Mucosa of descending colon (tissue), 3 donors: ENCODE results near the gene PHKB. TPM values are rescaled to one million over a fixed set of nuclear protein-coding genes. Genes with fewer than 3 reads are reported as not detected.

Experiments used
- ATAC-seq: fragments of 200-7000 bp; cut with Tn5 transposase; one replicate; pipeline ENCODE4 v1.9.1; 2020; ENCODE audit warnings: mild to moderate bottlenecking, moderate library complexity
- DNase-seq, 3 donors: peaks; one replicate each; pipeline ENCODE4 v3.0.0-alpha.2; 2020
- H3K36me3 ChIP-seq: fragments of 200-600 bp; one replicate; pipeline ENCODE4 v1.8.0; 2021; ENCODE audit warnings: low read depth, mild to moderate bottlenecking
- H3K4me1 ChIP-seq: fragments of 200-600 bp; one replicate; pipeline ENCODE4 v1.8.0; 2021; ENCODE audit warnings: low read depth, mild to moderate bottlenecking
- H3K4me3 ChIP-seq: fragments of 200-600 bp; one replicate; pipeline ENCODE4 v1.8.0; 2021; ENCODE audit warnings: mild to moderate bottlenecking
- H3K9me3 ChIP-seq: fragments of 200-600 bp; one replicate; pipeline ENCODE4 v1.8.0; 2021; ENCODE audit warnings: mild to moderate bottlenecking
- intact Hi-C, 2 donors: fragments of 100-400 bp; cut with DNase I in 1 of 2; cut with micrococcal nuclease in 1 of 2; formaldehyde crosslinking; loops; one replicate each; pipeline versions ENCODE4 v1.11.0 to v1.11.1; 2022; cut with DNase I, micrococcal nuclease
- total RNA-seq, 3 donors: library from RNA; stranded (reverse); fragmentation: NEBNext Ultra II Directional in 2 of 3; extraction: Animal tissue kit (Norgen Biotek cat#: 25700) in 2 of 3; gene quantifications; one replicate each; pipeline versions ENCODE4 v1.2.1 to v1.2.4, GENCODE V29; 2021 to 2023
- TF ChIP-seq, protein P1 (sequence below): fragments of 200-600 bp; IDR thresholded peaks from one replicate; pipeline ENCODE4 v1.8.0; 2022; ENCODE audit warnings: antibody characterized with exemption, mild to moderate bottlenecking
- donor health status: DM: no; HTN: no; CAD: no; lungs with moderate emphysema.
- donor health status: DM: no; HTN: no; CAD: no.
- donor health status: DM: no; HTN: yes; CAD: no.

The PHKB gene
- total RNA-seq, 3 donors from 2014 or later, result 67.8 to 101 (median 81.4) TPM

- H3K4me1 ChIP-seq, result no peaks in the 10 kb centered on the region
- no peaks in the 10 kb centered on the region for H3K9me3 ChIP-seq
- TF ChIP-seq, protein P1, sequence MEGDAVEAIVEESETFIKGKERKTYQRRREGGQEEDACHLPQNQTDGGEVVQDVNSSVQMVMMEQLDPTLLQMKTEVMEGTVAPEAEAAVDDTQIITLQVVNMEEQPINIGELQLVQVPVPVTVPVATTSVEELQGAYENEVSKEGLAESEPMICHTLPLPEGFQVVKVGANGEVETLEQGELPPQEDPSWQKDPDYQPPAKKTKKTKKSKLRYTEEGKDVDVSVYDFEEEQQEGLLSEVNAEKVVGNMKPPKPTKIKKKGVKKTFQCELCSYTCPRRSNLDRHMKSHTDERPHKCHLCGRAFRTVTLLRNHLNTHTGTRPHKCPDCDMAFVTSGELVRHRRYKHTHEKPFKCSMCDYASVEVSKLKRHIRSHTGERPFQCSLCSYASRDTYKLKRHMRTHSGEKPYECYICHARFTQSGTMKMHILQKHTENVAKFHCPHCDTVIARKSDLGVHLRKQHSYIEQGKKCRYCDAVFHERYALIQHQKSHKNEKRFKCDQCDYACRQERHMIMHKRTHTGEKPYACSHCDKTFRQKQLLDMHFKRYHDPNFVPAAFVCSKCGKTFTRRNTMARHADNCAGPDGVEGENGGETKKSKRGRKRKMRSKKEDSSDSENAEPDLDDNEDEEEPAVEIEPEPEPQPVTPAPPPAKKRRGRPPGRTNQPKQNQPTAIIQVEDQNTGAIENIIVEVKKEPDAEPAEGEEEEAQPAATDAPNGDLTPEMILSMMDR, result no peak
- no peak for DNase-seq
- intact Hi-C loops, result no loop called here
- ATAC-seq, result no peak
- H3K36me3 ChIP-seq, result no peaks in the 10 kb centered on the region
- H3K4me3 ChIP-seq, result no peak overlapping the region
These were observed 59.0 kb downstream of the PHKB start for GRCh38 chr16:47519996-47520679.

- Histone ChIP-seq H3K9me3 (no peaks in the 10 kb centered on the region), H3K4me3 (no peak overlapping the region), H3K36me3 (no peaks in the 10 kb centered on the region), H3K4me1 (no peaks in the 10 kb centered on the region)
- ATAC-seq, result peak; percentile 64
- intact Hi-C loops, result no loop called here
- TF ChIP-seq, protein P1, result no peak
- no peak for DNase-seq
These were observed 62.3 kb downstream of the PHKB start for GRCh38 chr16:47523342-47524006.

GRCh38 chr16:47524007-47524405 is 62.9 kb downstream of the PHKB start:
- H3K9me3 ChIP-seq, result no peaks in the 10 kb centered on the region
- no peaks in the 10 kb centered on the region for H3K36me3 ChIP-seq
- no peak for ATAC-seq
- intact Hi-C loops, result no loop called here
- no peaks in the 10 kb centered on the region for H3K4me1 ChIP-seq
- H3K4me3 ChIP-seq, result no peak overlapping the region
- TF ChIP-seq, protein P1, result no peak
- no peak for DNase-seq

DNA sequence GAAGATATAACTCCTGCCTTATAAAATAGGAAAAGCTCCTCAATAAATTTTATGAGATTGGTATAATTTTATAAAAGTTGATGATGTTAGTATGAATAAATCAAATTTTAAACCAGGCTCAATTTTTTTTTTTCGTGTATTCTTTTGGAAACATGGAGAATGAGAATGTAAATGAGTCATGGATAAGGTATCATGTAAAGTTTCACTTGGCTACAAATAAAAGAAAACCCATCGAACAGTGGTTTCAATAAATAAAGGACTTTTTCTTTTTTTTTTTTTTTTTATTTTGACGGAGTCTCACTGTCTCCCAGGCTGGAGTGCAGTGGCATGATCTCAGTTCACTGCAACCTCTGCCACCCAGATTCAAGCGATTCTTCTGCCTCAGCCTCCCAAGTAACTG is 67.3 kb downstream of the PHKB start:
- ATAC-seq, result no peak
- intact Hi-C loops, result no loop called here

DNA sequence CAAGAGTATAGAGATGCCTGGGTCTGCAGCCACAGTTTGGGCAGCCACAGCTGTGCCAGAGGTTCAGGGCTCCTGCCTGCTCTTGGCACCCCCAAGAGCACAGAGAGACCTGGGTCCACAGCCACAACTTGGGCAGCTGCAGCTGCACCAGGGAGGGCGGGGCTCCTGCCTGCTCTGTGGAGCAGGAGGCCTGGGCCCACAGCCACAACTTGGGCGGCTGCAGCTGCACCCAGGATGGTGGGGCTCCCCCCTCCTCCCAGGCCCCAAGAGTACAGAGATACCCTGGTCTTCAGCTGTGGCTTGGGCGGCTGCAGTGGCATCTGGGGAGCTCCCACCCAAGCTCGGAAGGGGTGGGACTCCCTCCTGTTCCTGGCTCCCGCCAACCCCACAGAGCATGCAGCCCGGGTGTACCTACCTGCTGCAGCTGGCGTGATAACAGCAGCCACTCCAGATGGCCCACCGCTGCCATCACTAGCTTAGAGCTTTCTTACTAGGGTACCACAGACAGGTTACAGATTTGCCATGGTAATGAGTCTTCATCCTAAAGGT is 72.7 kb downstream of the PHKB start:
- TF ChIP-seq, protein P1, result no peak
- H3K4me1 ChIP-seq, result no peaks in the 10 kb centered on the region
- peaks cover 7% of the 10 kb centered on the region for H3K9me3 ChIP-seq
- no peak for ATAC-seq
- no peak overlapping the region for H3K4me3 ChIP-seq
- no peaks in the 10 kb centered on the region for H3K36me3 ChIP-seq
- DNase-seq, result no peak
- intact Hi-C loops, result no loop called here

More for the DNA sequence above, 67.3 kb downstream of the PHKB start:
- TF ChIP-seq, protein P1, result no peak
- Histone ChIP-seq H3K4me1 (no peaks in the 10 kb centered on the region), H3K9me3 (no peaks in the 10 kb centered on the region), H3K36me3 (no peaks in the 10 kb centered on the region), H3K4me3 (no peak overlapping the region)
- DNase-seq, result no peak
